Neural cell (in vitro differentiated cells): Measurements from ENCODE around the gene LCN10. TPM values are rescaled to one million over a fixed set of nuclear protein-coding genes. Genes with fewer than 3 reads are reported as not detected.

Experiments
- H2AFZ ChIP-seq: fragments of 200-600, 300-800 bp; sonication (generic), shearing (Covaris generic); 2 replicates; pipeline ENCODE4 v1.6.0; 2014; ENCODE audit warnings: low read depth, mild to moderate bottlenecking, antibody characterized with exemption, low read length, moderate library complexity
- H3F3A ChIP-seq: fragments of 200-600 bp; shearing (Covaris generic); 2 replicates; pipeline ENCODE4 v1.6.1; 2016; ENCODE audit warnings: mild to moderate bottlenecking, moderate library complexity, mixed read lengths, antibody characterized with exemption, low read length; ENCODE audit not compliant: insufficient read depth, poor library complexity, severe bottlenecking
- H3K27ac ChIP-seq: fragments of 200-600, 300-800 bp; sonication (generic), shearing (Covaris generic); 2 replicates; pipeline ENCODE4 v1.5.1; 2014; ENCODE audit warnings: mild to moderate bottlenecking, low read length, moderate library complexity
- H3K27me3 ChIP-seq: fragments of 300-800, 200-600 bp; sonication (generic), shearing (Covaris generic); 2 replicates; pipeline ENCODE4 v1.6.0; 2014; ENCODE audit warnings: mild to moderate bottlenecking, low read depth, low read length, moderate library complexity; ENCODE audit not compliant: insufficient read depth
- H3K36me3 ChIP-seq: fragments of 300-800, 200-600 bp; sonication (generic), shearing (Covaris generic); 2 replicates; pipeline ENCODE4 v1.5.1; 2014; ENCODE audit warnings: mild to moderate bottlenecking, antibody characterized with exemption, low read length, moderate library complexity; ENCODE audit not compliant: insufficient read depth
- H3K4me2 ChIP-seq: fragments of 300-800, 200-600 bp; sonication (generic), shearing (Covaris generic); 2 replicates; pipeline ENCODE4 v1.6.0; 2014; ENCODE audit warnings: mild to moderate bottlenecking, low read length
- H3K4me3 ChIP-seq: fragments of 300-800, 200-600 bp; sonication (generic), shearing (Covaris generic); 2 replicates; pipeline ENCODE4 v1.5.1; 2014; ENCODE audit warnings: mild to moderate bottlenecking, low read length, moderate library complexity
- H3K79me2 ChIP-seq: fragments of 200-600 bp; shearing (Covaris generic); replicated peaks from 2 replicates; pipeline ENCODE4 v1.6.0; 2014; ENCODE audit warnings: mild to moderate bottlenecking, low read length, moderate library complexity; ENCODE audit not compliant: insufficient read depth
- H3K9ac ChIP-seq: fragments of 300-800, 200-600 bp; sonication (generic), shearing (Covaris generic); 2 replicates; pipeline ENCODE4 v1.6.1; 2016; ENCODE audit warnings: mild to moderate bottlenecking, low read length, mixed read lengths
- H3K9me2 ChIP-seq: fragments of 200-600 bp; shearing (Covaris generic); 2 replicates; pipeline ENCODE4 v1.6.1; 2016; ENCODE audit warnings: mild to moderate bottlenecking, low read length, mixed read lengths; ENCODE audit not compliant: insufficient read depth
- H3K9me3 ChIP-seq: fragments of 200-600, 300-800 bp; sonication (generic), shearing (Covaris generic); 2 replicates; pipeline ENCODE4 v1.6.1; 2016; ENCODE audit warnings: mild to moderate bottlenecking, mixed run types, low read length, moderate library complexity, mixed read lengths
- H4K20me1 ChIP-seq: fragments of 200-600 bp; shearing (Covaris generic); 2 replicates; pipeline ENCODE4 v1.6.1; 2016; ENCODE audit warnings: mild to moderate bottlenecking, mixed run types; ENCODE audit not compliant: insufficient read depth
- CTCF ChIP-seq: fragments of 450-650 bp; IDR thresholded peaks from 2 replicates; pipeline ENCODE4 v1.5.1; 2014; ENCODE audit warnings: antibody characterized with exemption, mild to moderate bottlenecking, moderate library complexity; ENCODE audit not compliant: poor library complexity, severe bottlenecking
- EP300 ChIP-seq: fragments of 450-650 bp; conservative IDR thresholded peaks from 2 replicates; pipeline ENCODE4 v1.6.1; 2014; ENCODE audit warnings: antibody characterized with exemption, mild to moderate bottlenecking, moderate library complexity; ENCODE audit not compliant: poor library complexity, severe bottlenecking
- EZH2 ChIP-seq: fragments of 200-600, 300-800 bp; shearing (Covaris generic), sonication (generic); IDR thresholded peaks from 2 replicates; pipeline ENCODE4 v1.6.1; 2014; ENCODE audit warnings: antibody characterized with exemption, low read length, borderline replicate concordance, mild to moderate bottlenecking; ENCODE audit not compliant: insufficient read depth, poor library complexity, severe bottlenecking
- MXI1 ChIP-seq: fragments of 450-650 bp; conservative IDR thresholded peaks from 2 replicates; pipeline ENCODE4 v1.6.1; 2014; ENCODE audit warnings: antibody characterized with exemption, mild to moderate bottlenecking; ENCODE audit not compliant: poor library complexity, severe bottlenecking
- POLR2AphosphoS5 ChIP-seq: IDR thresholded peaks from 2 replicates; pipeline ENCODE4 v1.6.1; 2012
- RAD21 ChIP-seq: fragments of 450-650 bp; conservative IDR thresholded peaks from 2 replicates; pipeline ENCODE4 v1.6.1; 2014; ENCODE audit warnings: antibody characterized with exemption, mild to moderate bottlenecking, moderate library complexity
- SMC3 ChIP-seq: fragments of 450-650 bp; conservative IDR thresholded peaks from 2 replicates; pipeline ENCODE4 v1.6.1; 2014; ENCODE audit warnings: antibody characterized with exemption, mild to moderate bottlenecking, moderate library complexity; ENCODE audit not compliant: poor library complexity
- TAF1 ChIP-seq: IDR thresholded peaks from 2 replicates; pipeline ENCODE4 v1.6.1; 2012; ENCODE audit warnings: low read depth
- polyA plus RNA-seq: library from polyadenylated mRNA; depleted of rRNA; stranded (reverse); fragments of >200 nt; gene quantifications from 2 replicates; pipeline ENCODE4 v1.2.3, GENCODE V29; 2014
- TF ChIP-seq, protein P1 (sequence below): IDR thresholded peaks from 2 replicates; pipeline ENCODE4 v1.6.1; 2012; ENCODE audit warnings: borderline replicate concordance

Gene LCN10
- polyA plus RNA-seq, 1 donor from 2014 or later: not detected

GRCh38 chr9:136757328-136757727 lies 14.6 kb upstream of the LCN10 start:
- Histone ChIP-seq H3K9me3 (no peaks in the 10 kb centered on the region), H3F3A (no peaks in the 10 kb centered on the region), H2AFZ (no peak overlapping the region), H3K79me2 (no peaks in the 10 kb centered on the region), H3K4me2 (no peak overlapping the region), H3K27ac (no peak overlapping the region), H3K36me3 (no peaks in the 10 kb centered on the region), H3K9ac (no peak overlapping the region), H3K27me3 (no peaks in the 10 kb centered on the region), H3K4me3 (no peak overlapping the region), H4K20me1 (no peaks in the 10 kb centered on the region), H3K9me2 (no peaks in the 10 kb centered on the region)
- no peak for TF ChIP-seq SMC3
- no peak for TF ChIP-seq EZH2
- no peak for TF ChIP-seq MXI1
- TF ChIP-seq RAD21: no peak
- TF ChIP-seq POLR2AphosphoS5: no peak
- TF ChIP-seq EP300: no peak
- no peak for TF ChIP-seq TAF1
- TF ChIP-seq CTCF: no peak
- TF ChIP-seq, protein P1, sequence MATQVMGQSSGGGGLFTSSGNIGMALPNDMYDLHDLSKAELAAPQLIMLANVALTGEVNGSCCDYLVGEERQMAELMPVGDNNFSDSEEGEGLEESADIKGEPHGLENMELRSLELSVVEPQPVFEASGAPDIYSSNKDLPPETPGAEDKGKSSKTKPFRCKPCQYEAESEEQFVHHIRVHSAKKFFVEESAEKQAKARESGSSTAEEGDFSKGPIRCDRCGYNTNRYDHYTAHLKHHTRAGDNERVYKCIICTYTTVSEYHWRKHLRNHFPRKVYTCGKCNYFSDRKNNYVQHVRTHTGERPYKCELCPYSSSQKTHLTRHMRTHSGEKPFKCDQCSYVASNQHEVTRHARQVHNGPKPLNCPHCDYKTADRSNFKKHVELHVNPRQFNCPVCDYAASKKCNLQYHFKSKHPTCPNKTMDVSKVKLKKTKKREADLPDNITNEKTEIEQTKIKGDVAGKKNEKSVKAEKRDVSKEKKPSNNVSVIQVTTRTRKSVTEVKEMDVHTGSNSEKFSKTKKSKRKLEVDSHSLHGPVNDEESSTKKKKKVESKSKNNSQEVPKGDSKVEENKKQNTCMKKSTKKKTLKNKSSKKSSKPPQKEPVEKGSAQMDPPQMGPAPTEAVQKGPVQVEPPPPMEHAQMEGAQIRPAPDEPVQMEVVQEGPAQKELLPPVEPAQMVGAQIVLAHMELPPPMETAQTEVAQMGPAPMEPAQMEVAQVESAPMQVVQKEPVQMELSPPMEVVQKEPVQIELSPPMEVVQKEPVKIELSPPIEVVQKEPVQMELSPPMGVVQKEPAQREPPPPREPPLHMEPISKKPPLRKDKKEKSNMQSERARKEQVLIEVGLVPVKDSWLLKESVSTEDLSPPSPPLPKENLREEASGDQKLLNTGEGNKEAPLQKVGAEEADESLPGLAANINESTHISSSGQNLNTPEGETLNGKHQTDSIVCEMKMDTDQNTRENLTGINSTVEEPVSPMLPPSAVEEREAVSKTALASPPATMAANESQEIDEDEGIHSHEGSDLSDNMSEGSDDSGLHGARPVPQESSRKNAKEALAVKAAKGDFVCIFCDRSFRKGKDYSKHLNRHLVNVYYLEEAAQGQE: no peak

GRCh38 chr9:136756836-136757235 lies 14.1 kb upstream of the LCN10 start:
- Histone ChIP-seq H3K4me2 (no peak overlapping the region), H3F3A (no peaks in the 10 kb centered on the region), H2AFZ (no peak overlapping the region), H3K9me2 (no peaks in the 10 kb centered on the region), H3K36me3 (no peaks in the 10 kb centered on the region), H3K27ac (no peak overlapping the region), H3K79me2 (no peaks in the 10 kb centered on the region), H3K27me3 (no peaks in the 10 kb centered on the region), H4K20me1 (no peaks in the 10 kb centered on the region), H3K9me3 (no peaks in the 10 kb centered on the region), H3K9ac (no peak overlapping the region), H3K4me3 (no peak overlapping the region)
- no peak for TF ChIP-seq EP300
- TF ChIP-seq, protein P1: no peak
- no peak for TF ChIP-seq TAF1
- no peak for TF ChIP-seq POLR2AphosphoS5
- no peak for TF ChIP-seq EZH2
- TF ChIP-seq RAD21: no peak
- no peak for TF ChIP-seq MXI1
- no peak for TF ChIP-seq SMC3
- no peak for TF ChIP-seq CTCF
